ENCODE data around the gene E2F8. TPM values are rescaled to one million over a fixed set of nuclear protein-coding genes. Genes with fewer than 3 reads are reported as not detected.

The E2F8 gene
- total RNA-seq, 3 donors from 2014 or later: 1.7 to 10.4 (median 5.1) TPM

DNA sequence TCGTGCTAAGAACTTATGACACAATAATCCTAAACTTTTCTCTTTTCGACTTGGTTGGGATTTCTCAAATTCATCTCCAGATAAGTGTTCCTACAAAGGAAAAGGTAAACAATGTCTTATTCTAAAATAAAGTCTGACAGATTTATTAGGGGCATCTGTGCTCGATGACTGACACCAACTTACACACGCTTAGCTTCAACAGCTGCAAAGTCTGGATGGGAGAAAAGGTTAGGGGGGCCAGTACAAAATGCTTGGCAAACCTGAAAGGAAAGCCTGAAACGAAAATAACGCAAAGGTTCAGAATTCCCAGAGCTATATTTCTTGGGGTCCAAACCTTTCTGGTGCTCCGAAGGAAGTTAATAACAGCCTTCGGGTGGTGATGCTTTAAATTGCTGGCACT lies 3.4 kb downstream of the E2F8 start:
- H3K4me3 ChIP-seq: no peak overlapping the region
- TF ChIP-seq, protein P1, sequence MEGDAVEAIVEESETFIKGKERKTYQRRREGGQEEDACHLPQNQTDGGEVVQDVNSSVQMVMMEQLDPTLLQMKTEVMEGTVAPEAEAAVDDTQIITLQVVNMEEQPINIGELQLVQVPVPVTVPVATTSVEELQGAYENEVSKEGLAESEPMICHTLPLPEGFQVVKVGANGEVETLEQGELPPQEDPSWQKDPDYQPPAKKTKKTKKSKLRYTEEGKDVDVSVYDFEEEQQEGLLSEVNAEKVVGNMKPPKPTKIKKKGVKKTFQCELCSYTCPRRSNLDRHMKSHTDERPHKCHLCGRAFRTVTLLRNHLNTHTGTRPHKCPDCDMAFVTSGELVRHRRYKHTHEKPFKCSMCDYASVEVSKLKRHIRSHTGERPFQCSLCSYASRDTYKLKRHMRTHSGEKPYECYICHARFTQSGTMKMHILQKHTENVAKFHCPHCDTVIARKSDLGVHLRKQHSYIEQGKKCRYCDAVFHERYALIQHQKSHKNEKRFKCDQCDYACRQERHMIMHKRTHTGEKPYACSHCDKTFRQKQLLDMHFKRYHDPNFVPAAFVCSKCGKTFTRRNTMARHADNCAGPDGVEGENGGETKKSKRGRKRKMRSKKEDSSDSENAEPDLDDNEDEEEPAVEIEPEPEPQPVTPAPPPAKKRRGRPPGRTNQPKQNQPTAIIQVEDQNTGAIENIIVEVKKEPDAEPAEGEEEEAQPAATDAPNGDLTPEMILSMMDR (IDR thresholded peaks at IDR 0.05): no peak
- intact Hi-C loops (cut with DNase I, micrococcal nuclease): no loop called here
- no peaks in the 10 kb centered on the region for H3K9me3 ChIP-seq
- H3K4me1 ChIP-seq (ENCODE audit: low read depth): peaks cover 17% of the 10 kb centered on the region
- no peak for DNase-seq
- no peaks in the 10 kb centered on the region for H3K36me3 ChIP-seq (ENCODE audit: low read depth)
- no peak for ATAC-seq

DNA sequence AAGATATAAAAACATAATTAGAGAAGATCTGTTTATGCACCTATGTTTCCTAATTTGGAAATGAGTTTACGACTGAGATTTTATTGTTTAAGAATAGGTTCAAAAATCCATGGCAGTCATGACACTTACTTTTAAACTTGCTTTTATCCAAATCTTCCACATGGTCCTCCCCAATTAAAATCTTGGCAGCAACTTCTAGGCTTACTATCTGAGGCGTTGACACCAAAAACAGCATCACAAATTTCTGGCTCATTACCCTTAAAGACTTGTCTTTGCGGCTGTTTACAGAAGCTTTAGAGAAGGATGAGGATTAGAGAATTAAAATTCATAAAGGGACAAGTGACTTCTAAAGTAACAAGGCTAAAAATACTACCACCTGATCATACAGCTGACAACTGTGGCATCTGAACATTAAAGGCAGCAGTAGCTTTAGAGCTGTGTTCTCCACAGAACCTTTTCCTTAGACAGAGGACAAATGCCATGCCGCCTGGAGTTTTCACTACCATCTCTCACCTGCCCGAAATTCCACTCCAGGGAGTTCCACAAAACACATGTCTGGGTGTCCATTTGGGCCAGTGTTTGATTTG lies 6.4 kb downstream of the E2F8 start:
- no peaks in the 10 kb centered on the region for H3K36me3 ChIP-seq (ENCODE audit: low read depth)
- TF ChIP-seq, protein P1 (IDR thresholded peaks at IDR 0.05): no peak
- no peak for ATAC-seq
- DNase-seq: no peak
- no peak overlapping the region for H3K4me3 ChIP-seq
- no peaks in the 10 kb centered on the region for H3K9me3 ChIP-seq
- no peaks in the 10 kb centered on the region for H3K4me1 ChIP-seq (ENCODE audit: low read depth)
- intact Hi-C loops (cut with DNase I, micrococcal nuclease): no loop called here

DNA sequence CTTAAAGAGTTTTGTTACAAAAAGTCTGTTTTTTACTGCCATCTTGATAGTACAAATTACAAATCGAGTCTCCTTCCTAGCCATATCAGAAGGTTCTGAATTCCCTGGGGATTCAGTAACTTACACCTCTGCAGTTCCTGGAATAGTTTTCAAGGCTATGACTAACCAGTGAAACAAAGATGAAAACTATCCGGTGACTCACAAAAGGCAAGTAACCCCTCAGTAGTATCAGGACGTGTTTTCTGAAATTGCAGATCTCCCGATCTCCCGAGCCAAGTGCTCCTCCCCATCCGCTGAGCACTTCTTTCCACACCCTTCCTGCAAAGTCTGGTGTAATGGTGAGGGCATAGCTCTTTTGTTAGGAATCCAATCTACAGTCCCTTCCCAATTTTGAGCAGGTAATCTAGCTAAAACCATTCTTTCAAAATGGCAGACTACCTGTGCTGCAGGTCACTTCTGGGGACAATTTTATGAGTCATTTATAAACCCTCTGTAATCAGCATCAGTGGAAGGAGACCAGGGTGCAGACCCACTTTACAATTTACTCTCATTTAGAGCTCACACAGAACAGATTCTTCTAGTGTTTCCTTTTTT lies 7.7 kb downstream of the E2F8 start:
- Histone ChIP-seq H3K4me3 (no peak overlapping the region), H3K4me1 (ENCODE audit: low read depth) (no peaks in the 10 kb centered on the region), H3K36me3 (ENCODE audit: low read depth) (no peaks in the 10 kb centered on the region), H3K9me3 (no peaks in the 10 kb centered on the region)
- TF ChIP-seq, protein P1 (IDR thresholded peaks at IDR 0.05): no peak
- intact Hi-C loops (cut with DNase I, micrococcal nuclease): no loop called here
- ATAC-seq (no peak), DNase-seq (no peak)

DNA sequence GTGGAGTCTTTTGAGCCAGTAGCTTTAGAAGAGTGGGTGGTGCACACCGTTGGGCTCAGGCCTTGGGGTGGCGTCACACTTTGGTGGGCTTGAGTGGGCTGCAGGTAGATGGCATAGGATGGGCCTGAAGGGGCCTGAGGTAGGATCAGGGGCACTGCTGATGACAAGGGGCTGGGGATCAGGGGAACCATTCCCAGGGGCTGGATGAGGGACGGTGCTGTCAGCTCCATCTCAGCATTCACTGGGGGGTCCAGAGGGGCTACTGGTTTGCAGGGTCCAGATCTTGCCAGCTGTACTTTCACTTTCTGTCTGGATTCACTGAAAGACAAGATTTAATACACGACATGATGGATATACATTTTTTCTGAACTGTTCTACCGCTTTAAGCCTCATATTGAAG lies 11.1 kb downstream of the E2F8 start:
- intact Hi-C loops (cut with DNase I, micrococcal nuclease): no loop called here
- Histone ChIP-seq H3K36me3 (ENCODE audit: low read depth) (no peaks in the 10 kb centered on the region), H3K9me3 (no peaks in the 10 kb centered on the region), H3K4me1 (ENCODE audit: low read depth) (no peaks in the 10 kb centered on the region), H3K4me3 (no peak overlapping the region)
- TF ChIP-seq, protein P1 (IDR thresholded peaks at IDR 0.05): no peak
- DNase-seq (no peak), ATAC-seq (no peak)

DNA sequence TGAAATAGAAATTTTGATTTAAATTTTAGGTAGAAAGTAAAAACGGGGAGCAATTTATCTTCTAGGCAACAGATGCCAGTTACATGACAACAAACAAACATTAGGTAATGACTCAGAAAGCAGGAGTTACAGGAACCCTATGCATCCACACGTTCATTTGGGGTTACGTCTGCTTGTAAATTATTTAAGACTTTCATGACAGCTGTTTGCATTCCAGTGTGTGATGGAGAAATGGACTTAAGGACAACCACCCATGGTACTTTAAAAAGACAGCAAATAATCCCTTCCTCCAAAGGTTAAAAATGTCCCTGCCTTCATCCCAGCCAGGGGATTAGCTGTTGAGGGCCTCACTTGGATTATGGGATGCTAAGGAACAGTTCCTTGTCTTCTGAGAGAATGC lies 11.8 kb downstream of the E2F8 start:
- Histone ChIP-seq H3K4me1 (ENCODE audit: low read depth) (no peaks in the 10 kb centered on the region), H3K9me3 (no peaks in the 10 kb centered on the region), H3K4me3 (no peak overlapping the region), H3K36me3 (ENCODE audit: low read depth) (no peaks in the 10 kb centered on the region)
- TF ChIP-seq, protein P1 (IDR thresholded peaks at IDR 0.05): no peak
- intact Hi-C loops (cut with DNase I, micrococcal nuclease): no loop called here
- ATAC-seq (no peak), DNase-seq (no peak)

All from mucosa of descending colon (tissue), 3 donors.